HL-60 (cell line): ENCODE results near the gene RASL10A.
"Not testable (repeated sequence)": the region's sequence is repeated elsewhere in the genome, so short reads cannot be mapped to it uniquely, and the experiment has no call there.

Experiments used
- DNase-seq, 2 experiments: peaks; one replicate each; pipeline ENCODE4 v3.0.0-alpha.2; 2010 to 2020; ENCODE audit warnings: low read depth in 1 of 2, low spot score in 1 of 2
- H3K27ac ChIP-seq: fragments of 250-450 bp; sonication (Bioruptor Pico); replicated peaks from 2 replicates; pipeline ENCODE4 v1.5.1; 2020; ENCODE audit warnings: mild to moderate bottlenecking, moderate library complexity
- H3K27me3 ChIP-seq: fragments of 250-450 bp; sonication (Bioruptor Pico); 2 replicates; pipeline ENCODE4 v1.5.1; 2021; ENCODE audit warnings: mild to moderate bottlenecking, moderate library complexity; ENCODE audit not compliant: insufficient read depth, poor library complexity, severe bottlenecking
- H3K4me3 ChIP-seq: replicated peaks from 2 replicates; pipeline ENCODE4 v1.5.1; 2011; ENCODE audit warnings: mild to moderate bottlenecking, control low read depth, low read length; ENCODE audit not compliant: insufficient read depth
- GABPA ChIP-seq: IDR thresholded peaks from 2 replicates; pipeline ENCODE4 v1.6.1; 2012; ENCODE audit warnings: low read depth
- POLR2AphosphoS5 ChIP-seq: IDR thresholded peaks from 2 replicates; pipeline ENCODE4 v1.6.1; 2012; ENCODE audit warnings: low read depth
- SPI1 ChIP-seq: IDR thresholded peaks from 2 replicates; pipeline ENCODE4 v1.6.1; 2012; ENCODE audit warnings: low read depth, mild to moderate bottlenecking, borderline replicate concordance
- TF ChIP-seq, protein P1 (sequence below): IDR thresholded peaks from 2 replicates; pipeline ENCODE4 v1.6.1; 2012; ENCODE audit warnings: low read depth; ENCODE audit not compliant: insufficient replicate concordance
- TF ChIP-seq, protein P2 (sequence below): IDR thresholded peaks from one replicate; pipeline ENCODE4 v1.5.1; 2011; ENCODE audit warnings: low read length, control low read depth, inconsistent platforms; ENCODE audit not compliant: insufficient read depth

The RASL10A gene

DNA sequence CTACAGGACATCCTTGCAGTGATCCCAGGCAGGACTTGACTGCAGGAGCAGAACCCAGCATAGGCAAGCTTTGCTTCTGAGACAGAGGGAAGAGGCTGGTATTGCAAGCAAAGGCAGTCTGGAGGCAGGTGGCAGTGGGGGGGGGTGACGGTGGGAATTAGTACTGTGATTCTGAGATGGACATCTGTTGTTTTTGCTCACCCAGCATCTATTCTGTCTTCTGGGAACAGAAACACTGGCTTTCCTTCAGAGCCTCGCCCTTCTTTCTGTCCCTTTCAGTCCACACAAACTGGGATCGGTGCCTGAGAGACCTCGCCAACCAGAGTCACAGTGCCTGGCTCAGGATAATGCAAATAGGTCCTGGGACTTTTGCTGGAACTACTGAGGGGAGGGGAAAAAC lies 31.2 kb upstream of the RASL10A start:
- TF ChIP-seq, protein P1, sequence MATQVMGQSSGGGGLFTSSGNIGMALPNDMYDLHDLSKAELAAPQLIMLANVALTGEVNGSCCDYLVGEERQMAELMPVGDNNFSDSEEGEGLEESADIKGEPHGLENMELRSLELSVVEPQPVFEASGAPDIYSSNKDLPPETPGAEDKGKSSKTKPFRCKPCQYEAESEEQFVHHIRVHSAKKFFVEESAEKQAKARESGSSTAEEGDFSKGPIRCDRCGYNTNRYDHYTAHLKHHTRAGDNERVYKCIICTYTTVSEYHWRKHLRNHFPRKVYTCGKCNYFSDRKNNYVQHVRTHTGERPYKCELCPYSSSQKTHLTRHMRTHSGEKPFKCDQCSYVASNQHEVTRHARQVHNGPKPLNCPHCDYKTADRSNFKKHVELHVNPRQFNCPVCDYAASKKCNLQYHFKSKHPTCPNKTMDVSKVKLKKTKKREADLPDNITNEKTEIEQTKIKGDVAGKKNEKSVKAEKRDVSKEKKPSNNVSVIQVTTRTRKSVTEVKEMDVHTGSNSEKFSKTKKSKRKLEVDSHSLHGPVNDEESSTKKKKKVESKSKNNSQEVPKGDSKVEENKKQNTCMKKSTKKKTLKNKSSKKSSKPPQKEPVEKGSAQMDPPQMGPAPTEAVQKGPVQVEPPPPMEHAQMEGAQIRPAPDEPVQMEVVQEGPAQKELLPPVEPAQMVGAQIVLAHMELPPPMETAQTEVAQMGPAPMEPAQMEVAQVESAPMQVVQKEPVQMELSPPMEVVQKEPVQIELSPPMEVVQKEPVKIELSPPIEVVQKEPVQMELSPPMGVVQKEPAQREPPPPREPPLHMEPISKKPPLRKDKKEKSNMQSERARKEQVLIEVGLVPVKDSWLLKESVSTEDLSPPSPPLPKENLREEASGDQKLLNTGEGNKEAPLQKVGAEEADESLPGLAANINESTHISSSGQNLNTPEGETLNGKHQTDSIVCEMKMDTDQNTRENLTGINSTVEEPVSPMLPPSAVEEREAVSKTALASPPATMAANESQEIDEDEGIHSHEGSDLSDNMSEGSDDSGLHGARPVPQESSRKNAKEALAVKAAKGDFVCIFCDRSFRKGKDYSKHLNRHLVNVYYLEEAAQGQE, result no peak
- TF ChIP-seq SPI1, result no peak
- no peak for TF ChIP-seq GABPA
- TF ChIP-seq POLR2AphosphoS5, result no peak
- TF ChIP-seq, protein P2, sequence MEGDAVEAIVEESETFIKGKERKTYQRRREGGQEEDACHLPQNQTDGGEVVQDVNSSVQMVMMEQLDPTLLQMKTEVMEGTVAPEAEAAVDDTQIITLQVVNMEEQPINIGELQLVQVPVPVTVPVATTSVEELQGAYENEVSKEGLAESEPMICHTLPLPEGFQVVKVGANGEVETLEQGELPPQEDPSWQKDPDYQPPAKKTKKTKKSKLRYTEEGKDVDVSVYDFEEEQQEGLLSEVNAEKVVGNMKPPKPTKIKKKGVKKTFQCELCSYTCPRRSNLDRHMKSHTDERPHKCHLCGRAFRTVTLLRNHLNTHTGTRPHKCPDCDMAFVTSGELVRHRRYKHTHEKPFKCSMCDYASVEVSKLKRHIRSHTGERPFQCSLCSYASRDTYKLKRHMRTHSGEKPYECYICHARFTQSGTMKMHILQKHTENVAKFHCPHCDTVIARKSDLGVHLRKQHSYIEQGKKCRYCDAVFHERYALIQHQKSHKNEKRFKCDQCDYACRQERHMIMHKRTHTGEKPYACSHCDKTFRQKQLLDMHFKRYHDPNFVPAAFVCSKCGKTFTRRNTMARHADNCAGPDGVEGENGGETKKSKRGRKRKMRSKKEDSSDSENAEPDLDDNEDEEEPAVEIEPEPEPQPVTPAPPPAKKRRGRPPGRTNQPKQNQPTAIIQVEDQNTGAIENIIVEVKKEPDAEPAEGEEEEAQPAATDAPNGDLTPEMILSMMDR, result no peak
- no peak for DNase-seq
- H3K27ac ChIP-seq, result no peak overlapping the region
- H3K4me3 ChIP-seq, result no peak overlapping the region
- no peaks in the 10 kb centered on the region for H3K27me3 ChIP-seq

- no peak for DNase-seq
- no peaks in the 10 kb centered on the region for H3K27me3 ChIP-seq
- TF ChIP-seq, protein P2, result no peak
- no peak for TF ChIP-seq GABPA
- no peak for TF ChIP-seq POLR2AphosphoS5
- TF ChIP-seq SPI1, result no peak
- TF ChIP-seq, protein P1, result no peak
- H3K27ac ChIP-seq, result no peak overlapping the region
- no peak overlapping the region for H3K4me3 ChIP-seq
These were observed 30.4 kb upstream of the RASL10A start for GRCh38 chr22:29345932-29346331.

DNA sequence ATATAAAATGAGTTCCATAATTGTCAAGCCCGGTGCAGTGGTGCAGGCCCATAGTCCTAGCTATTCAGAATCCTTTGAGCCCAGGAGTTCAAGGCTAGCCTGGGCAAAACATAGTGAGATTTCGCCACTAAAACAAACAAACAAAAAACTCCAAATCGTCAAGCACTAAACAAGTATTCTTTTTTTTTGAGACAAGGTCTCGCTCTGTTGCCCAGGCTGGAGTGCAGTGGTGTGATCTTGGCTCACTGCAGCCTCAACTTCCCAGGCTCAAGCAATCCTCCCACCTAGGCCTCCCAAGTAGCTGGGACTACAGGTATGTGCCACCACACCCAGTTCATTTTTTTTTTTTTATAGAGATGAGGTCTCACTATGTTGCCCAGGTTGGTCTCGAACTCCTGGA lies 29.4 kb upstream of the RASL10A start:
- not testable (repeated sequence) for H3K4me3 ChIP-seq, DNase-seq, H3K27me3 ChIP-seq, H3K27ac ChIP-seq

- TF ChIP-seq SPI1, result no peak
- no peak for TF ChIP-seq POLR2AphosphoS5
- TF ChIP-seq, protein P1, result no peak
- TF ChIP-seq, protein P2, result no peak
- no peak for TF ChIP-seq GABPA
These were observed 28.6 kb upstream of the RASL10A start for GRCh38 chr22:29344137-29344536.

More at GRCh38 chr22:29344137-29344536, 28.6 kb upstream of the RASL10A start:
- no peak for DNase-seq
- no peaks in the 10 kb centered on the region for H3K27me3 ChIP-seq
- no peak overlapping the region for H3K4me3 ChIP-seq
- no peak overlapping the region for H3K27ac ChIP-seq
